ENCODE data around the gene NPPA.

Gene NPPA

DNA sequence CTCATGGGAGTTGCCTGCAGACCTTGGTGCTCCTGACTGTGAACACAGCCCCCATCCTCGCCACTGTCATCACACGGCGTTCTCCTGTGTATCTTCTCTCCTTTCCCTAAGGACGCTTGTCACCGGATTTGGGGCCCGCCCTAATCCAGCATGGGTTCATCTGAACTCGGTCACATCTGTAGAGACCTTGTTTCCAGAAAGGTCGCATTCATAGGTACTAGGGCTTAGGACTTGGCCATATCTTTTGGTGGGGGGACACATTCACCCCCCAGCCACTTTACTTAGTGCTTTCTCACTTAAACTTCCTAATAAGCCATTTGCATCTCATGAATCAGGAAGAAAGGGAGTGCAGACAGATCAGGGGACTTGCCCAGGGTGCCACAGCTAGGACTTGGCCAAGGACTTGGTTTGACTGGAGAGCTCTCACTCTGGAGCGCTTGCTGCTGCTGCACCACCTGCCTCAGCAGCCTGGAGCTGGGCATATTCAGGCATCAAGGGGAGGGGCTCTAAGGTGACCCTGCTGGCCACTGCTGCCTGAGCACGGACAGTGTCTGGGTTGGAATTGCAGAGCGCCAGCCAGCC is 9.7 kb downstream of the NPPA start:
- TF ChIP-seq CTCF (IDR thresholded peaks at IDR 0.05; ENCODE audit: control insufficient read depth, extremely low read depth, insufficient read depth), result no peak
- no peak for DNase-seq (ENCODE audit: low read depth)

DNA sequence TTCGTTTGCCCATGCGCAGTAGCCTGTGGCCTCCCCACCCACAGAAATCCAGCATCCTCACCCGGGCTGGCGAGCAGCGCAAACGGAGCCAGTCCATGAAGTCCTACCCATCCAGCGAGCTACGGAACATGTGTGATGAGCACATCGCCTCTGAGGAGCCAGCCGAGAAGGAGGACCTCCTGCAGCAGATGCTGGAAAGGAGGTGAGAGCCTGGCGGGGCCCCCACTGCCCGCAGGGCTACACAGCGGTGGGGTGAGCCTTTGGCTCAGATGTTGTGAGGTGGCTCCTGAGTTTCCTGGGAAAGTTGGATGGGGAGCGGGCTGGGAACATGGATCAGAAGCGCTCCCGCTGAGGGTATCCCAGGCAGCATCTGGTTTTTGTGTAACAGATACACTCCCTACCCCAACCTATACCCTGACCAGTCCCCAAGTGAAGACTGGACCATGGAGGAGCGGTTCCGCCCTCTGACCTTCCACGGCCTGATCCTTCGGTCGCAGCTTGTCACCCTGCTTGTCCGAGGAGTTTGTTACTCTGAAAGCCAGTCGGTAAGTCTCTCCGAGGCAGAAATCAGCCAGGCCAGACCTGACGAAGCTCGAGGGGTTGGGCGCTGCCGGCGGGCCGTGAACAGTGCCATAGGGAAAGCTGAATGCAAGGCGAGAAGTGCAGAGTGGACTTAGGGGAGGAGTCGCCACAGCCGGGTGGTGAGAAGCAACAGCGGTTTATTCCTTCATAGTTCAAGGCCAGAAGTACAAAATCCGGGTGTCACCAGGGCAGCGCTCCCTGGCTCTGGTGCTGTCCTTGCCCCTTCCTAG is 10.4 kb downstream of the NPPA start:
- no peak overlapping the region for H3K4me3 ChIP-seq (ENCODE audit: low read depth, low read length)
- no peak for DNase-seq (ENCODE audit: low read depth)
- TF ChIP-seq CTCF (IDR thresholded peaks at IDR 0.05; ENCODE audit: control insufficient read depth, extremely low read depth, insufficient read depth), result no peak

More for the DNA sequence above, 9.7 kb downstream of the NPPA start:
- H3K4me3 ChIP-seq (ENCODE audit: low read depth, low read length), result no peak overlapping the region

DNA sequence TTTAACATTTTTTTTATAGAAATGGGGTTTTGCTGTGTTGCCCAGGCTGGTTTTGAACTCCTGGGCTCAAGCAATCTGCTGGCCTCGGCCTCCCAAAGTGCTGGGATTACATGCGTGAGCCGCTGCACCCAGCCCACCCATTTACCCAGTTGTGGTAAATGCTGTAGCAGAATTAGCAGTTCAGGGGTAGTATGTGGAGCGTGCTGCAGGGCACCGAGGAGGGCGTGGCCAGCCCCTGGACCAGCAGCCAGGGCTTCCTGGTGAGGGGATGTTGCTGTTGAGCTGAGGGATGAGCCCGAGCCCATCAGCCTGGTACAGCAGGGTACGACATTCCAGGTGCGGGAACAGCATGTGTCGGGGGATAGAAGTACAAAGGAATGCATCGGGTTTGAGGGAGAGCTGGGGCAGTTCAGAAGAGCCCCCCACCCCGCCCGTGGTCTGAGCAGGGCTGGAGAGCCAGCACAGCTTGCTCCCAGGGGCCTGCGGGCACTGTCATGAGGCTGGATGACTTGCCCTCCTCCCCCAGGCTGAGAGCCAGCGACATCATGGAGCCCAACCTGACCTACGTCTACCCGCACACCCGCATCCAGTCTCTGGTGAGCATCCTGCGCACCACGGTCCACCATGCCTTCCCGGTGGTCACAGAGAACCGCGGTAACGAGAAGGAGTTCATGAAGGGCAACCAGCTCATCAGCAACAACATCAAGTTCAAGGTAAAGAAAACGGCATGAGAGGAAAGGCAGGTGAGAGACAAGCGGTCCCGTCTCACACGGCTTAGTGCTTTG is 11.9 kb downstream of the NPPA start:
- DNase-seq (ENCODE audit: low read depth), result no peak
- no peak for TF ChIP-seq CTCF (IDR thresholded peaks at IDR 0.05; ENCODE audit: control insufficient read depth, extremely low read depth, insufficient read depth)
- no peak overlapping the region for H3K4me3 ChIP-seq (ENCODE audit: low read depth, low read length)

- TF ChIP-seq CTCF (IDR thresholded peaks at IDR 0.05; ENCODE audit: control insufficient read depth, extremely low read depth, insufficient read depth), result no peak
- no peak for DNase-seq (ENCODE audit: low read depth)
- no peak overlapping the region for H3K4me3 ChIP-seq (ENCODE audit: low read depth, low read length)
Observed at GRCh38 chr1:11833900-11834299, 13.7 kb downstream of the NPPA start.

DNA sequence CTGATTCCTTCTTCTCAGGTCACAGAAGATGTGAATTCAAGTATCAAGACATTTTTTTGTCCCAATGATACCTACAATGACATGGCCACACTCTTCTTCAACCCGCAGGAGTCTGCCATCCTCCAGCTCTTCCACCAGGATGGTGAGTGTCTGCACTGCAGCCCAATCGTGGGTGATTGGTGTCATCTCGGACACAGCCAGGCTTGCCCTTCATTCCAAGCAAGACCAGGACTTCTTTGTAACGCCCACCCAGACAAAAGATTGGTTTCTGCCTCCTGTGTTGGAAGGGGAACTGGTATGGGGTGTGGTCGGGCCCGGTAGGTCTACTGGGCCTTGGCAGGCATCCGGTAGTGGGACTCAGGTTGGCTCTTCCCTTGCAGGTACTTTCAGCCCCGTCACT is 14.1 kb downstream of the NPPA start:
- no peak for TF ChIP-seq CTCF (IDR thresholded peaks at IDR 0.05; ENCODE audit: control insufficient read depth, extremely low read depth, insufficient read depth)
- no peak for DNase-seq (ENCODE audit: low read depth)
- H3K4me3 ChIP-seq (ENCODE audit: low read depth, low read length), result no peak overlapping the region

- H3K4me3 ChIP-seq (ENCODE audit: low read depth, low read length), result no peak overlapping the region
- DNase-seq (ENCODE audit: low read depth), result no peak
- TF ChIP-seq CTCF (IDR thresholded peaks at IDR 0.05; ENCODE audit: control insufficient read depth, extremely low read depth, insufficient read depth), result no peak
Observed at GRCh38 chr1:11831945-11832725, 15.4 kb downstream of the NPPA start.

Measured in LNCaP clone FGC (cell line).